Activated CD8-positive, alpha-beta memory T cell treated with anti-CD3 and anti-CD28 coated beads for 36 hours (primary cell): Measurements from ENCODE around the gene NFYA. TPM values are rescaled to one million over a fixed set of nuclear protein-coding genes. Genes with fewer than 3 reads are reported as not detected.

Experiments used
- total RNA-seq, 2 experiments: library from RNA; stranded (reverse); gene quantifications; one replicate each; pipeline ENCODE4 v1.2.3, GENCODE V29; 2021

NFYA gene
- total RNA-seq, 2 experiments from 2014 or later = 26.8 to 27.1 TPM

Other genes starting within 250 kb of the NFYA start
- gene UNC5CL, start 33.8 kb upstream of the NFYA start, total RNA-seq = 1 to 10 TPM; 1.0 to 1.2 TPM
- gene TSPO2, start 30.5 kb upstream of the NFYA start, total RNA-seq = not detected
- not detected for gene APOBEC2, start 19.8 kb upstream of the NFYA start, total RNA-seq
- 10 to 100 TPM; 37.7 to 38.1 TPM for gene OARD1, start 618 bp upstream of the NFYA start, total RNA-seq
- not detected for gene TREML1, start 81.4 kb downstream of the NFYA start, total RNA-seq
- gene TREM2, start 90.1 kb downstream of the NFYA start, total RNA-seq = not detected
- 1 to 10 TPM; 2.0 to 2.3 TPM for gene TREML2, start 128.2 kb downstream of the NFYA start, total RNA-seq
- gene TREML4, start 155.4 kb downstream of the NFYA start, total RNA-seq = not detected
- gene TREM1, start 213.7 kb downstream of the NFYA start, total RNA-seq = not detected